GM23248 (cell line): ENCODE measurements around the gene SLC6A19.

ENCODE experiments used
- EZH2 ChIP-seq: fragments of 200-600 bp; sonication (generic); IDR thresholded peaks from 2 replicates; pipeline ENCODE4 v1.6.1; 2018; ENCODE audit warnings: antibody characterized with exemption, mild to moderate bottlenecking; ENCODE audit not compliant: insufficient read depth, poor library complexity, severe bottlenecking
- EZH2phosphoT487 ChIP-seq: fragments of 200-600 bp; sonication (generic); IDR thresholded peaks from 2 replicates; pipeline ENCODE4 v1.6.1; 2018; ENCODE audit warnings: antibody characterized with exemption, moderate library complexity, mild to moderate bottlenecking, low read depth; ENCODE audit not compliant: insufficient read depth

GRCh38 chr5:1159774-1160406 lies 41.5 kb upstream of the SLC6A19 start:
- no peak for TF ChIP-seq EZH2phosphoT487
- no peak for TF ChIP-seq EZH2
